Body of pancreas (tissue), 4 donors: ENCODE results near the gene GYG2.

Experiments used
- POLR2A ChIP-seq, 3 donors: fragments of 450-650 bp; IDR thresholded peaks; one replicate each; pipeline ENCODE4 v1.6.1; 2016; ENCODE audit warnings: antibody characterized with exemption in 3 of 3, mild to moderate bottlenecking in 2 of 3
- TF ChIP-seq, protein P1 (sequence below), 7 experiments: fragments of 450-650 bp in 4 of 7; fragments of 200-600 bp in 3 of 7; sonication (generic) in 3 of 7; IDR thresholded peaks; one replicate each; pipeline ENCODE4 v1.5.1; 2016 to 2019; ENCODE audit warnings: antibody characterized with exemption in 7 of 7

DNA sequence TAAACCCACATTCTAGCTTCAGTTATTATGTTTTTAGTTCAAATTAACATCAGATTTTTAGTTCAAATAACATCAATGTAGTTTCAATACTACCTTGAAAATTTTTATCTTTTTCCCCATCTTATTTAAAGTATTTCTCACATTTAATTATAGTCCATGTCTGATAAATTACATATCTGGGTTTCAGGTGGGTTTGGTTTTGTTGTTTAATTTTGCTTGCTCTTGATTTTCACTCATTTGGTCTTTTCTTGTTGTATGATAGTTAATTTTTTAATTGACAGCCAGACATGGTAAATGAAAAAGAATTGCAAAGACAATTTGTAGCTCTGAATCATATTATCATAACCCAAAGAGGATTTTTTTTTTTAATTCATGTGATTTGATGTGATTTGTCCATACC, 41.9 kb downstream of the GYG2 start:
- TF ChIP-seq, protein P1, sequence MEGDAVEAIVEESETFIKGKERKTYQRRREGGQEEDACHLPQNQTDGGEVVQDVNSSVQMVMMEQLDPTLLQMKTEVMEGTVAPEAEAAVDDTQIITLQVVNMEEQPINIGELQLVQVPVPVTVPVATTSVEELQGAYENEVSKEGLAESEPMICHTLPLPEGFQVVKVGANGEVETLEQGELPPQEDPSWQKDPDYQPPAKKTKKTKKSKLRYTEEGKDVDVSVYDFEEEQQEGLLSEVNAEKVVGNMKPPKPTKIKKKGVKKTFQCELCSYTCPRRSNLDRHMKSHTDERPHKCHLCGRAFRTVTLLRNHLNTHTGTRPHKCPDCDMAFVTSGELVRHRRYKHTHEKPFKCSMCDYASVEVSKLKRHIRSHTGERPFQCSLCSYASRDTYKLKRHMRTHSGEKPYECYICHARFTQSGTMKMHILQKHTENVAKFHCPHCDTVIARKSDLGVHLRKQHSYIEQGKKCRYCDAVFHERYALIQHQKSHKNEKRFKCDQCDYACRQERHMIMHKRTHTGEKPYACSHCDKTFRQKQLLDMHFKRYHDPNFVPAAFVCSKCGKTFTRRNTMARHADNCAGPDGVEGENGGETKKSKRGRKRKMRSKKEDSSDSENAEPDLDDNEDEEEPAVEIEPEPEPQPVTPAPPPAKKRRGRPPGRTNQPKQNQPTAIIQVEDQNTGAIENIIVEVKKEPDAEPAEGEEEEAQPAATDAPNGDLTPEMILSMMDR (IDR thresholded peaks at IDR 0.05) = no peak
- TF ChIP-seq POLR2A (IDR thresholded peaks at IDR 0.05) = no peak
